ENCODE results near the gene DERL3. TPM values are rescaled to one million over a fixed set of nuclear protein-coding genes. Genes with fewer than 3 reads are reported as not detected.

Gene DERL3
- total and polyA plus RNA-seq, 2 of the 13 experiments (the other 11 are each of a cell fraction or from before 2014, with no cell fraction given) = not detected

DNA sequence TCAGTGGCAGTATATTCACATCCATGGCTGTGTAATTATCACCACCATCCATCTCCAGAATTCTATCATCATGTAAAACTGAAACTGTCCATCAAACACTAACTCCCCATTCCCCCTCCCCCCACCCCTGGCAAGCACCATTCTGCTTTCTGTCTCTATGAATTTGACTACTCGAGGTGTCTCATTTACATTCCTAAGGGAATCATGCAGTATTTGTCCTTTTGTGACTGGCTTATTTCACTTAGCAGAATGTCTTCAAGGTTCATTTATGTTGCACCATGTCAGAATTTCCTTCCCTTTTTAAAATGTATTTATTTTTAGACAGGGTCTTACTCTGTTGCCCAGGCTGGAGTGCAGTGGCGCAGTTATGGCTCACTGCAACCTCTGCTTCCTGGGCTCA, 20.3 kb downstream of the DERL3 start (continued):
- TF ChIP-seq, protein P1, sequence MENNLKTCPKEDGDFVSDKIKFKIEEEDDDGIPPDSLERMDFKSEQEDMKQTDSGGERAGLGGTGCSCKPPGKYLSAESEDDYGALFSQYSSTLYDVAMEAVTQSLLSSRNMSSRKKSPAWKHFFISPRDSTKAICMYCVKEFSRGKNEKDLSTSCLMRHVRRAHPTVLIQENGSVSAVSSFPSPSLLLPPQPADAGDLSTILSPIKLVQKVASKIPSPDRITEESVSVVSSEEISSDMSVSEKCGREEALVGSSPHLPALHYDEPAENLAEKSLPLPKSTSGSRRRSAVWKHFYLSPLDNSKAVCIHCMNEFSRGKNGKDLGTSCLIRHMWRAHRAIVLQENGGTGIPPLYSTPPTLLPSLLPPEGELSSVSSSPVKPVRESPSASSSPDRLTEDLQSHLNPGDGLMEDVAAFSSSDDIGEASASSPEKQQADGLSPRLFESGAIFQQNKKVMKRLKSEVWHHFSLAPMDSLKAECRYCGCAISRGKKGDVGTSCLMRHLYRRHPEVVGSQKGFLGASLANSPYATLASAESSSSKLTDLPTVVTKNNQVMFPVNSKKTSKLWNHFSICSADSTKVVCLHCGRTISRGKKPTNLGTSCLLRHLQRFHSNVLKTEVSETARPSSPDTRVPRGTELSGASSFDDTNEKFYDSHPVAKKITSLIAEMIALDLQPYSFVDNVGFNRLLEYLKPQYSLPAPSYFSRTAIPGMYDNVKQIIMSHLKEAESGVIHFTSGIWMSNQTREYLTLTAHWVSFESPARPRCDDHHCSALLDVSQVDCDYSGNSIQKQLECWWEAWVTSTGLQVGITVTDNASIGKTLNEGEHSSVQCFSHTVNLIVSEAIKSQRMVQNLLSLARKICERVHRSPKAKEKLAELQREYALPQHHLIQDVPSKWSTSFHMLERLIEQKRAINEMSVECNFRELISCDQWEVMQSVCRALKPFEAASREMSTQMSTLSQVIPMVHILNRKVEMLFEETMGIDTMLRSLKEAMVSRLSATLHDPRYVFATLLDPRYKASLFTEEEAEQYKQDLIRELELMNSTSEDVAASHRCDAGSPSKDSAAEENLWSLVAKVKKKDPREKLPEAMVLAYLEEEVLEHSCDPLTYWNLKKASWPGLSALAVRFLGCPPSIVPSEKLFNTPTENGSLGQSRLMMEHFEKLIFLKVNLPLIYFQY (CRISPR knock-in tag; IDR thresholded peaks at IDR 0.05; ENCODE audit: borderline replicate concordance) = no peak
- TF ChIP-seq ZMAT3 (CRISPR knock-in tag; conservative IDR thresholded peaks at IDR 0.05) (no peak), ZNF224 (CRISPR knock-in tag; IDR thresholded peaks at IDR 0.05) (no peak)
- TF ChIP-seq, protein P2, sequence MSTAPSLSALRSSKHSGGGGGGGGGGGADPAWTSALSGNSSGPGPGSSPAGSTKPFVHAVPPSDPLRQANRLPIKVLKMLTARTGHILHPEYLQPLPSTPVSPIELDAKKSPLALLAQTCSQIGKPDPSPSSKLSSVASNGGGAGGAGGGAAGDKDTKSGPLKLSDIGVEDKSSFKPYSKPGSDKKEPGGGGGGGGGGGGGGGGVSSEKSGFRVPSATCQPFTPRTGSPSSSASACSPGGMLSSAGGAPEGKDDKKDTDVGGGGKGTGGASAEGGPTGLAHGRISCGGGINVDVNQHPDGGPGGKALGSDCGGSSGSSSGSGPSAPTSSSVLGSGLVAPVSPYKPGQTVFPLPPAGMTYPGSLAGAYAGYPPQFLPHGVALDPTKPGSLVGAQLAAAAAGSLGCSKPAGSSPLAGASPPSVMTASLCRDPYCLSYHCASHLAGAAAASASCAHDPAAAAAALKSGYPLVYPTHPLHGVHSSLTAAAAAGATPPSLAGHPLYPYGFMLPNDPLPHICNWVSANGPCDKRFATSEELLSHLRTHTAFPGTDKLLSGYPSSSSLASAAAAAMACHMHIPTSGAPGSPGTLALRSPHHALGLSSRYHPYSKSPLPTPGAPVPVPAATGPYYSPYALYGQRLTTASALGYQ (CRISPR knock-in tag; IDR thresholded peaks at IDR 0.05) = no peak

DNA sequence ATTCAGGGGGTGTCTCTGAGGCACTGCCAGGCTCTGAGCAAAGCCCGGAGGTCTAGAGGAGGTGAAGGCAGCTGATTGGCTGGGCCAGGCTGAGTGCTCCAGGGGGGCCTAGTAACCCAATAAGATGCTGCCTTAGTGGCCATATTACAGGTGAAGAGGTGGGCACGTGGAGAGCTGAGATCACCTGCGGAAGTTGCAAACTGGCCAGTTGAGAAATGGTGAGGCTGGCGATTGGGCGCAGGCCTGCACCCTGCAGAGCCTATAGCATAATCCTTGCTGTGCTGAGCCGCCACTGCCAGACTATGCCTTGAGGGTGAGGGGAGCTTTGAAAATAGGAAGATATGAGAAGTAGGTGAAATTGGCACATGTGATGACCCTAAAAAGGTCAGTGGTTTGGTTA, 21.7 kb downstream of the DERL3 start:
- ChIA-PET CTCF (ENCODE audit: low intra/inter-chr PET ratio, low total read pairs) (no interaction called here), POLR2A (no interaction called here)
- Histone ChIP-seq H3K27ac (ENCODE audit: extremely low read length, insufficient read depth, low read length) (no peak overlapping the region), H4K20me1 (ENCODE audit: insufficient read depth, low read length) (no peaks in the 10 kb centered on the region), H3K4me3 (replicated peaks in 1 of 3; ENCODE audit: insufficient read depth in 1 of 3, low read depth in 2 of 3, low read length in 3 of 3) (no peak overlapping the region), H3K9me3 (ENCODE audit: low read length) (no peaks in the 10 kb centered on the region), H3K36me3 (replicated peaks in 1 of 2; ENCODE audit: control insufficient read depth in 1 of 2, insufficient read depth in 2 of 2, low read length in 2 of 2) (peaks cover 26 to 43% of the 10 kb centered on the region in 2 experiments), H2AFZ (ENCODE audit: low read length) (no peak overlapping the region), H3K79me2 (ENCODE audit: insufficient read depth, low read length) (no peaks in the 10 kb centered on the region), H3K9ac (ENCODE audit: insufficient read depth, low read depth, low read length) (no peak overlapping the region), H3K4me1 (ENCODE audit: insufficient read depth, low read length) (no peaks in the 10 kb centered on the region), H3K4me2 (ENCODE audit: low read depth, low read length) (no peak overlapping the region), H3K27me3 (ENCODE audit: control insufficient read depth in 1 of 2, insufficient read depth in 2 of 2, low read length in 2 of 2) (no peaks in the 10 kb centered on the region)
- ATAC-seq (no peak; the same call in 2 of the 3 replicates), DNase-seq (ENCODE audit: low spot score) (no peak), FAIRE-seq (no peak)
- intact Hi-C loops (cut with micrococcal nuclease; ENCODE audit: unreplicated experiment) = no loop called here
- TF ChIP-seq ZNF883 (CRISPR knock-in tag; IDR thresholded peaks at IDR 0.05; ENCODE audit: not compliant biosample characterization) = no peak
- no peak for TF ChIP-seq SNAPC2 (CRISPR knock-in tag; IDR thresholded peaks at IDR 0.05)
- TF ChIP-seq RNF2 (conservative IDR thresholded peaks at IDR 0.05; ENCODE audit: low read depth) = no peak
- TF ChIP-seq CC2D1A (CRISPR knock-in tag; IDR thresholded peaks at IDR 0.05) = no peak
- in situ Hi-C loops (cut with HindIII; ENCODE audit: extremely low pct_ligation_motif_present, low pct_unique_long_range_greater_than_20kb) = no loop called here
- WGBS (ENCODE audit: low lambda C conversion rate) = 97% methylated on average over 6 of the region's 6 CpGs
- BruUV-seq (replicated peaks) = TSS peak; percentile 16
